Measurements from ENCODE around the gene RFX7.
"Not testable (repeated sequence)": the region's sequence is repeated elsewhere in the genome, so short reads cannot be mapped to it uniquely, and the experiment has no call there.

RFX7 gene

DNA sequence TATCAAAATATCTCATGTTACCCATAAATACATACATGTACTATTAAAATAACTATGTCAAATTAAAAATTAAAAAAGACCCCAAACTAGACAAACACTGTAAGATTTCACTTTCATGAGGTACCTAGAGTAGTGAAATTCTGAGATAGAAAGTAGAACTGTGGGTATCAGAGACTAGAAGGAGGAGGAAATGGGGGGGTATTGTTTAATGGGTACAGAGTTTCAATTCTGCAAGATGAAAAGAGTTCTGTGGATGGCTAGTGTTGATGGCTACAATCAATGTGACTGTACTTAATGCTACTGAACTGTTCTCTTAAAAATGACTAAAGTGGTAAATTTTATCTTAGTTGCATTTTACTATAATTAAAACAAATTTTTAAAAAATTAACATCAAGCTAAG is 36.6 kb downstream of the RFX7 start:
- DNase-seq (ENCODE audit: low read depth), result no peak
- TF ChIP-seq, protein P1, sequence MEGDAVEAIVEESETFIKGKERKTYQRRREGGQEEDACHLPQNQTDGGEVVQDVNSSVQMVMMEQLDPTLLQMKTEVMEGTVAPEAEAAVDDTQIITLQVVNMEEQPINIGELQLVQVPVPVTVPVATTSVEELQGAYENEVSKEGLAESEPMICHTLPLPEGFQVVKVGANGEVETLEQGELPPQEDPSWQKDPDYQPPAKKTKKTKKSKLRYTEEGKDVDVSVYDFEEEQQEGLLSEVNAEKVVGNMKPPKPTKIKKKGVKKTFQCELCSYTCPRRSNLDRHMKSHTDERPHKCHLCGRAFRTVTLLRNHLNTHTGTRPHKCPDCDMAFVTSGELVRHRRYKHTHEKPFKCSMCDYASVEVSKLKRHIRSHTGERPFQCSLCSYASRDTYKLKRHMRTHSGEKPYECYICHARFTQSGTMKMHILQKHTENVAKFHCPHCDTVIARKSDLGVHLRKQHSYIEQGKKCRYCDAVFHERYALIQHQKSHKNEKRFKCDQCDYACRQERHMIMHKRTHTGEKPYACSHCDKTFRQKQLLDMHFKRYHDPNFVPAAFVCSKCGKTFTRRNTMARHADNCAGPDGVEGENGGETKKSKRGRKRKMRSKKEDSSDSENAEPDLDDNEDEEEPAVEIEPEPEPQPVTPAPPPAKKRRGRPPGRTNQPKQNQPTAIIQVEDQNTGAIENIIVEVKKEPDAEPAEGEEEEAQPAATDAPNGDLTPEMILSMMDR (IDR thresholded peaks at IDR 0.05; ENCODE audit: control insufficient read depth, extremely low read depth, insufficient read depth), result no peak
- no peak overlapping the region for H3K4me3 ChIP-seq (ENCODE audit: low read depth, low read length)

DNA sequence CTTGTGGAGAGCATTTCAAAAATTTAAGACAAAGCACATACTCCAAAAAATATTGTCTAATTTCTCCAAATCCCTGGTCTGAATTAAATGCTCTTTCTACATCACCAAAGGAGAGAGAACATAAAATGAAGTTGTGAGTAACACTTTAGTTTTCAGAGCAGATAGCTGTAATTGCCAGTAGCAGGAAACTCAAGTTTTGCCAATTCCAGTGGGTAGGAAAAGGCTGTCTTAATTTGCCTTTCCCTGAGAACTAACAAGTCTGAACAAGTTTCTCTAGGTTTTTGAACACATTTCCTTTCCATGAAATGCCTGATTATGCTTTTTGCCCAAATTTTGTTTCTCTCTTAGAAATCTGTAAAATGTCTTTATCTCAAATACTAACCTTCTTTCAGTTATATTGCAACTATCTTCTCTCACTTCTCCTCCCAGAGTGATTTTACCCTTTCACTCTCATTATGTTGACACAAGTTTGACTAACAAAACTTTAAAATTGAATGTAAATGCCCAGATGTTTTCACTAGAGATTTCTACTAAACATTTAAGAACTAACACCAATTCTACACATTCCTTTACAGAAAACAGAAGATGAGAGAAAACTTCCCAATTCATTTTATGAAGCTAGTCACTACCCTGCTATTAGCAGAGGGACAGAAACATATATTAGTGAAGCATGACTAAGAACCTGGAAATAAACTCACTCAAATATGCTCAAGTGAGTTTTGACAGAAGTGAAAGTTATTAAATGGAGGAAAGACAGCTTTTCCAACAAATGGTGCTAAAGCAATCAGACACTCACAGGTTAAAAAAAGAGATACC is 38.4 kb downstream of the RFX7 start:
- H3K4me3 ChIP-seq (ENCODE audit: low read depth, low read length), result no peak overlapping the region
- no peak for DNase-seq (ENCODE audit: low read depth)
- TF ChIP-seq, protein P1 (IDR thresholded peaks at IDR 0.05; ENCODE audit: control insufficient read depth, extremely low read depth, insufficient read depth), result no peak

DNA sequence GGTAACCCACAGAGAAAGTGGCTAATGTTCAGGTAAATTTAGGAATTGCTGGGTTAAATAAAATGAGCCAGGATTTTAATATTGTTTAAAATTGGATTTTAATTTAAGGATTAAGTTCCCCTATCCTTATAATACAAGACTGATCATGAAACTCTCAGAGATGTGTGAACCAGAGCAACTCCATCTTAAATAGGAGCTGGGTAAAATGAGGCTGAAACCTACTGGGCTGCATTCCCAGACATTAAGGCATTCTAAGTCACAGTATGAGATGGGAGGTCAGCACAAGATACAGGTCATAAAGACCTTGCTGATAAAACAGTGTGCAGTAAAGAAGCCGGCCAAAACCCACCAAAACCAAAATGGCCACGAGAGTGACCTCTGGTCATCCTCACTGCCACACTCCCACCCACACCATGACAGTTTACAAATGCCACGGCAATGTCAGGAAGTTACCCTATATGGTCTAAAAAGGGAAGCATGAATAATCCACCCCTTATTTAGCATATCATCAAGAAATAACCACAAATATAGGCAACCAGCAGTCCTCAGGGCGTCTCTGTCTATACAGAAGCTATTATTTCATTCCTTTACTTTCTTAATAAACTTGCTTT is 40.3 kb downstream of the RFX7 start:
- not testable (repeated sequence) for H3K4me3 ChIP-seq (ENCODE audit: low read depth, low read length); DNase-seq (ENCODE audit: low read depth)

DNA sequence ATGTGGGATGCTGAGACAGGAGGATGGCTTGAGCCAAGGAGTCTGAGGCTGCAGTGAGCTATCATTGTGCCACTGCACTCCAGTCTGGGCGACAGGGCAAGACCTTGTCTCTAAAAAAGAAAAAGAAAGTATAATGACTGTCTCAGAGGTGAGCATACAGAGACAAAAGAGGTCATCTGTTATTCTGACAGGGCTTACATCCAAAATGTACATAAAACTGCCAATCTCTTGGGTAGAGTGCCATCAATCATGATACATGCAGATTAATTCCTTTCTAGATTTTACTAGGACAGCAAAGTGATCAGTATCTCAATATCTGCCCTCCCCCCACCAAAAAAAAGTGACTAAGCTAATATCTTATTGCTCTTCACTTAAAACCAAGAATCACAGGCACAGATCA is 41.0 kb downstream of the RFX7 start:
- H3K4me3 ChIP-seq (ENCODE audit: low read depth, low read length), result no peak overlapping the region
- TF ChIP-seq, protein P1 (IDR thresholded peaks at IDR 0.05; ENCODE audit: control insufficient read depth, extremely low read depth, insufficient read depth), result no peak
- no peak for DNase-seq (ENCODE audit: low read depth)

DNA sequence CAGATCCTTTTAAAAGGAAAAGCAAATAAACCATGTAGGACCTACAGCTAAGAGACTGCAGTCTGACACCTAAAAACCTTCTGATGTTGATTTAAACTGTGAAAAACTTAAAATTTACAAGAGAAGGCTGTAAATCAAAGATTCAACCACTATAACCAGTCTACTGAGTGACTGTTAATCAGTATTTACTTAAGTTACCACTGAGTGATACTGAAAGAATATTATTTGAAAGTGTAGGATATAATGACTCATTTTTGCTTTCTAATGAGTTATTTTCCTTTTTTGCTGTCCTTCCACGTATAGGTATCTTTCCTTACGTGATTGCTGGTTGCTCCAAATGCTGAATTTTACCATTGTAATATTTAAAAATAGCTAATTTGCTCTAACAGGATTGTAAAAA is 44.6 kb downstream of the RFX7 start:
- H3K4me3 ChIP-seq (ENCODE audit: low read depth, low read length), result no peak overlapping the region
- no peak for DNase-seq (ENCODE audit: low read depth)
- TF ChIP-seq, protein P1 (IDR thresholded peaks at IDR 0.05; ENCODE audit: control insufficient read depth, extremely low read depth, insufficient read depth), result no peak

DNA sequence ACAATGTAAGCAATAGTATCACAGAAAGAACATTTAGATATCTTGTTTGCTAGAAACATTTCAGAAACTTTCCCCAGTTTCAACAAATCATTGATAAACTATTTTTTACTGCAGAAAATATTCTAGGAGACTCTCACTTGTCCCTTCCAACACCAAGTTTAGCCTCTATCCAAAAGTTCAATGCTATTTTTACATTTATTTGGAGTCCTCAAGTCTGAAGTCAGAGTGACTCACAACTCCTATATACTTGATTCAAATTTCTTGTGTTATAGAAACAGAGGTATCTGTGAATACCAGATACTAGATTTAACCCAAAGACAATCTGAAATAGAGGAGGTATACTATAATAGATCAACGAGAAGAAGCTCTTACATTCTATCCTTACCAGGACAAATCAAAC is 49.6 kb downstream of the RFX7 start:
- no peak overlapping the region for H3K4me3 ChIP-seq (ENCODE audit: low read depth, low read length)
- no peak for DNase-seq (ENCODE audit: low read depth)
- TF ChIP-seq, protein P1 (IDR thresholded peaks at IDR 0.05; ENCODE audit: control insufficient read depth, extremely low read depth, insufficient read depth), result no peak

DNA sequence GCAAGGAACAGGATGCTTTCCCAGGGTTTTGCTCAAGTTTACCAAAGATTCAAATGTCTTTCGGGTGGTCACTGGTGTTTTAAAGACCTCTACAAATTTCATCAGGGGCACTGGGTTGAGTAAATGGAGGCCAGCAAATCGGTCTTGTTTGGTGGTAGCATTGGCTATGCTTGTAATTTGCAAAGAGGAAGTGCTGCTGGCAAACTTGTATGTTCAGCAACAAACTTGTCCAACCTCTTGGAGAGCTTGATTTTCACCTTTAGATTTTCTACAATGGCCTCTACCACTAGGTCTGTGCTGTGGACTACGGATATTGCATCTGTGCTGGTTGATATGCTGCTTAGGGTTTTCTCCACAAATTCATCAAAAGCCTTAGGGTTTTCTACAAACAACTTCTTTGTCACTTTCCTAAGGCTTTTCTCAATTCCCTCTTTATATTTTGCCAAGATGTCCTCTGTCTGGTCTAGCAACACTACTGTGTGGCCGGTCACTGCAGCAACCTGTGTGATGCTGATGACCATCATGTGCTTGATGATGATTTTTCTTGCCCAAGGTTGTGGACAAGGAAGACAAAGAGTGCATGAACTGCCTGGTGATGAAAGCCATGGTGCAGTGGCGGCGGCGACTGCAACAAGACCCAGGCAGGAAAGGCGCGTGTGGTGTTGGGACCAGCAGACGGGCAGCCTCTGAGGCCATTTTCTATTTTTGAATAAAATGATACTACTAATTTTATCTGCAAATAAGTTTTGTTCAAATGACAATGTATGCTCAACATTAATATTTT is 50.8 kb downstream of the RFX7 start:
- TF ChIP-seq, protein P1 (IDR thresholded peaks at IDR 0.05; ENCODE audit: control insufficient read depth, extremely low read depth, insufficient read depth), result no peak
- DNase-seq (ENCODE audit: low read depth), result no peak
- no peak overlapping the region for H3K4me3 ChIP-seq (ENCODE audit: low read depth, low read length)

Measured in LNCaP clone FGC (cell line).